ENCODE data around the gene AKAP11. TPM values are rescaled to one million over a fixed set of nuclear protein-coding genes. Genes with fewer than 3 reads are reported as not detected.
"Not testable (repeated sequence)": the region's sequence is repeated elsewhere in the genome, so short reads cannot be mapped to it uniquely, and the experiment has no call there.

Gene AKAP11, protein sequence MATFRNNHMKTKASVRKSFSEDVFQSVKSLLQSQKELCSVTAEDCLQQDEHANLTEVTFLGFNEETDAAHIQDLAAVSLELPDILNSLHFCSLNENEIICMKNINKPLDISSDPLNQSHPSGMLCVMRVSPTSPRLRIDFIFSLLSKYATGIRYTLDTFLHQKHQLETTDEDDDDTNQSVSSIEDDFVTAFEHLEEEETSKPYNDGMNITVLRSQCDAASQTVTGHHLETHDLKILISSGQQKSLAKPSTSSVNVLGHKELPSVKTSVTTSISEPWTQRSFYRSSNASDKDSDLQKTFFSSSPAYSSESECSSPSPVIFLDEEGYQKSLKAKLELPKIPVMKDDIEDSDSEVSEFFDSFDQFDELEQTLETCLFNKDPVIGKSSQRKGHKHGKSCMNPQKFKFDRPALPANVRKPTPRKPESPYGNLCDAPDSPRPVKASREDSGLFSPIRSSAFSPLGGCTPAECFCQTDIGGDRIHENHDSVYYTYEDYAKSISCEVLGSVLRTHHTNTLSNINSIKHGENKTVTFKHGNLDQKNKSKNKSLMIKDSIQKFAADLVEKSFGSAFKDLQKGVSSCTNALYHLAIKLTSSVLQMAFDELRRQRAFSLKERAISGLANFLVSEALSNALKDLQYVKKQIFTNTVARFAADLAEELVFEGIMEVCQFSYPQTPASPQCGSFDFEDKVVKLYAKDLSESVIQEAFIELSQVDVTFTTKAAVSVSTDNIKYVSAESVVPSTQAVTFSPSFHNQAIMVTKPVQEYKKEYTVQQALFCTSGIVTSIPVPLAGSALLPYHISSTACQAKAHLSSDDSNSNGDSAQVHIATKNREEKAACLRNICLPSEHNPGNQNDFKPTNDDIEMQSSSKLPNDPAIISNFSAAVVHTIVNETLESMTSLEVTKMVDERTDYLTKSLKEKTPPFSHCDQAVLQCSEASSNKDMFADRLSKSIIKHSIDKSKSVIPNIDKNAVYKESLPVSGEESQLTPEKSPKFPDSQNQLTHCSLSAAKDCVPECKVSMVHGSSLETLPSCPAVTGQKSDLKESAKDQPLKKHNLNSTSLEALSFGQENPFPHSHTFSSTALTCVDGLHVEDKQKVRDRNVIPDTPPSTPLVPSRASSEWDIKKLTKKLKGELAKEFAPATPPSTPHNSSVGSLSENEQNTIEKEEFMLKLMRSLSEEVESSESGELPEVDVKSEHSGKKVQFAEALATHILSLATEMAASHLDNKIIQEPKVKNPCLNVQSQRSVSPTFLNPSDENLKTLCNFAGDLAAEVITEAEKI (N-terminal part only)
- 1 to 10 TPM; 3.3 to 7.2 (median 6.1) TPM for polyA plus RNA-seq

DNA sequence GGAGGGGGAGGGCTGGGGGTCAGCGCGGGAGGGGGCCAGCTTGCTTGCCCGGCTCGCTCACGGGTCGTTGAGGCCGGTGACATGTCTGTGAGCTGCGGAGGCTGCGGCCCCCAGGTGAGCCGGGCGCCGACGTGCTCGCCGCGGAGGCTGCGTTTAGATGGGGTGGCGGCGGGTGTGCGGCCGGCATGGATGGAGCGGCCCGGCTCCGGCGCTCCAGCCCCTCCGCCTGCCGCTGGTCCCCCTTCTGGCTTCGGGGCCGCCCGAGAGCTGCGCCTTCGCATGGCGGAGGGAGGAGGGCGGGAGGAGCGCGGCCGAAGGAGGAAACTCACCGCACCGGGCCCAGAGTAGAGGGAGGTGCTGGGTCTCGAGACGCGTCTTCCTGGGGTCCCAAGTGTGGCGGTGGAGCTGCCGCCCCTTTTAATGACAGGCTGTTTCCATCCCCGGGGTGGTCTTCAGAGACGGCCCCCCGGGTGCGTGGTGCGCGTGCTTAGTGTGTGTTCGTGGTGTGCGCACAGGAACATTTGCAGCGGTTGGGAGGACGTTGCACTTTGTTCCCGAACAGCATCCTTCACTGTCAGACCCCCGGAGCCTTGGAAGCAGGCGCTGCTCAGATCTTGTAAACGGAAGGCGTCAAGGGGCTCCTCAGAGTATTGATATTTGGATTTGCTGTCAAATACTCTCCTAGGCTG, at the start of gene AKAP11:
Gene AKAP11, plus strand, starts transcription at position 38 of the 689 bp plus-strand sequence. CDS start 14,197 bp downstream, outside the sequence.
- H3K27ac ChIP-seq (ENCODE audit: low read depth, low read length), result peak within 1 kb of the TSS; percentile 29
- WGBS, 3 donors, result 0% methylated on average over 49 to 59 of the region's 59 CpGs

DNA sequence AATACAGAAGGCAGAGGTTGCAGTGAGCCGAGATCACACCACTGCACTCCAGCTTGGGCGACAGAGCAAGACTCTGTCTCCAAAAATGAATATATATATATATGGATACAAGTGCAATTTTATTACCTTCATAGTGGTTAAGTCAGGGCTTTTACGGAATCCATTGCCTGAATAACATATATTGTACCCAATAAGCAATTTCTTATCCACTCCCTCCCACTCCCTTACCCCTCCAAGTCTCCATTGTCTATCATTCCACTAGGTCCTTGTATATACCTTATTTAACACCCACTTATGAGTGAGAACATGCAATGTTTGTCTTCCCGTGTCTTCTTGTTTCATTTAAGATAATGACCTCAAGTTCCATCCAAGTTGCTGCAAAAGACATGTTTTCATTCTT, 48.3 kb upstream of the AKAP11 start:
- 88 to 97% (median 96%) methylated on average over 4 of the region's 4 CpGs for WGBS, 3 donors
- no peak overlapping the region for H3K27ac ChIP-seq (ENCODE audit: low read depth, low read length)

DNA sequence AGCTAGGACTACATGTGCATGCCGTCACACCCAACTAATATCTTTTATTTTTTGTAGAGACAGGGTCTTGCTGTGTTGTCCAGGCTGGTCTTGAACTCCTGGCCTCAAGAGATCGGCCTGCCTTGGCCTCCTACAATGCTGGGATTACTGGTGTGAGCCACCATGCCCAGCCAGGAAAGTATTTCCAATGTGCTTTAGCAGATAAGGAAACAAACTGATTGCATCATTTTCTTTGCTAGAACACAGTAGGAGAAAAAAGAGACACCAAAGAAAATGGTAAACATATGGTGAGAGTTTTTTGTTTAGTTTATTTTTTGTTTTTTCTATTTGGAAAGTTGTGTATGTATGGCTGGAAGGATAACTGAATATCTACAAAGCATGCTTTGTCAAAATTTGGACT, 46.9 kb upstream of the AKAP11 start:
- no peak overlapping the region for H3K27ac ChIP-seq (ENCODE audit: low read depth, low read length)
- WGBS, 3 donors, result 96 to 100% (median 98%) methylated on average over 2 of the region's 2 CpGs

DNA sequence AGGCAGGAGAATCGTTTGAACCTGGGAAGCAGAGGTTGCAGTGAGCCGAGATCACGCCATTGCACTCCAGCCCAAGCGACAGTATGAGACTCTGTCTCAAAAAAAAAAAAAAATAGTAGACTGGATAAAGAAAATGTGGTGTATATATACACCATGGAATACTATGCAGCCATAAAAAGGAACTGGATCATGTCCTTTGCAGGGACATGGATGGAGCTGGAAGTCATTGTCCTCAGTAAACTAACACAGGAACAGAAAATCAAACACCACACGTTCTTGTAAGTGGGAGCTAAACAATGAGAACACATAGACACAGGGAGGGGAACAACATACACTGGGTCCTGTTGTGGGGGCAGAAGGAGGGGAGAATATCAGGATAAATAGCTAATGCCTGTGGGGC, 45.2 kb upstream of the AKAP11 start:
- H3K27ac ChIP-seq (ENCODE audit: low read depth, low read length), result not testable (repeated sequence)
- WGBS, 3 donors, result 94 to 99% (median 96%) methylated on average over 5 of the region's 5 CpGs

DNA sequence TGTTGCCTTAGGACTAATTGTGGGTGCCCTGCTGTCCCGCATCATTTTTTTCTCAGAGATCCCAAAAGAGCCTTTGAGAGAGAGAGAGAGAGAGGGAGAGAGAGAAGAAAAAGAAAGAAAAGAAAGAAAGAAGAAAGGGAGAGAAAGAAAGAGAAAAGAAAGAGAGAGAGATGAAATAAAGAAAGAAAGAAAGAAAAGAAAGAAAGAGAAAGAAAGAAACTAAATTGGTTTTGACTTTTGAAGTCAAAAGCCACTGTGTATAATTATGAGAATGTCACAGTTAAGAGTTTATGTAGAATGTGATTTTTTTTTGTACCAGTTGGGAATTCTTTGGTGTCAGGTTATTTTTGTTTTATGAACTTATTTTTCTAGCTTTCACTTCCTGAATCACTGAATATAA, 43.4 kb upstream of the AKAP11 start:
- no peak overlapping the region for H3K27ac ChIP-seq (ENCODE audit: low read depth, low read length)
- 89 to 98% (median 97%) methylated on average over 1 of the region's 1 CpG for WGBS, 3 donors

DNA sequence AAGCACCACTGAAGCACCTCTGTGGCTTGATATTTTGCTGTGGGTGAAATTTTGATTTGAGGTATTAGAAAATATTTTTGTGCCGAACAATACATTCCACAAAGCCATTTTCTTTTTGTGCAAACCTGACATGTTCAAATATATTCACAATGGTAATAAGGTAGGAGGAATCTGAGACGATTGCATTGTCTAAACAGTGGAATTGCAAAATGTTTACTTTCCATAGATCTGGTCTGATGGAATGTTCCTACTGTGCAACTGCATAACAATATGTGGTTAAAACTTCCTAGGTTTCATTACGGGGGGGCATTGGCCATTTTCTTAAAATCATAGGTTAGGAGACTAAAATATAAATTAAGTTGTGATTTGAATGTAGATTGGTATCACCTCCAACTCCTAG, 42.7 kb upstream of the AKAP11 start:
- H3K27ac ChIP-seq (ENCODE audit: low read depth, low read length), result no peak overlapping the region
- WGBS, 3 donors, result 53 to 91% (median 88%) methylated on average over 3 of the region's 3 CpGs

DNA sequence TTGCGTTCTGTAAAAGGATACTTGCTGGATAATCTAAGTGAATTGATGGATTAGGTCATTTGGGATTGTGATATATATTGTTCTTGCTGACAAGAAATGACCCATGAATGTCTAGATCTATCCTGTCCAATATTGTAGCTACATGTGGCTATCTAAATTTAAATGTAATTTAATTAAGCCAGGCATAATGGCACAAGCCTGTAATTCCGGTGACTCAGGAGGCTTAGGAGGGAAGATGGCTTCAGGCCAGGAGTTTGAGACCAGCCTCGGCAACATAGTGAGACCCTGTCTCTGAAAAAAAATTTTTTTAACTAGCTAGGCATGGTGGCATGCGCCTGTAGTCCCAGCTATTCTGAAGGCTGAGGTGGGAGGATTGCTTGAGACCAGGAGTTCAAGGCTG, 39.3 kb upstream of the AKAP11 start:
- no peak overlapping the region for H3K27ac ChIP-seq (ENCODE audit: low read depth, low read length)
- 92 to 94% (median 93%) methylated on average over 4 of the region's 4 CpGs for WGBS, 3 donors

DNA sequence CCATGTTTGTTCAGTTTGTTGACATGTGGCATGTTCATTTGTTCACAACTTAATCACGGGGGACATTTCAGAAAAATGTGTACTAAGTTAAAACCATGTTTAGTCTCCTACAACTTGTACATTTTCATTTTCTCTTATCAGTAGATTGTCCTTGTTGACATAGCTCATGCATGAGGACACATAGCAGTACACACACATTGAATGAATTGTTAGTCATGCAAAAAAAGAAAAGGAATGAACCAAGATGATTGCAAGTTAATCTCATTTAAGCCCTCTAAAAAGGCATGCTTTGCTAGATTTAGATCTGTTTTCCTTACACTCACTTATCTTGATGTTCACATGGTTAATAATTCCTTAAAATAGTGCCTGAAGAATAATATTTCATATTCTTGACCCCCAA, 38.2 kb upstream of the AKAP11 start:
- no peak overlapping the region for H3K27ac ChIP-seq (ENCODE audit: low read depth, low read length)
- 37 to 93% (median 89%) methylated on average over 1 of the region's 1 CpG for WGBS, 3 donors

DNA sequence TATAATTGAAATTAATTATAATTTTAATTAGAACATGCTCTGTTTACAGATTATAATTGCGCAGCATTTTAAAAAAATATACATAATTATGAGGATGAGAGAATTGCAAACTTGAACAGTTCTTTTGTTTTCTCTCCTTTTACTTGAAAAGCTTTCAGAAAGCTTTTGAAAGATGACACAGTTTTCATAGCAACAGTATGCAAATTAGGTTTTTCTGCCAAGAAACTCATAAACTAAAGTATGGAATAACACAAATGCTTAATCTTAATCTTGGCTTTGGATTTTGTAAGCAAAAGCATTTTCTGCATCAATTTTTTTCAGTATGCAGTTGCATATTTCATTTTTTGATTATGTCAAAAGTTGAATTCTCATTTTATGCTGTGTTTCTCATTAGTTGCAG, 32.8 kb upstream of the AKAP11 start:
- WGBS, 3 donors, result 86 to 95% (median 89%) methylated on average over 1 of the region's 1 CpG
- no peak overlapping the region for H3K27ac ChIP-seq (ENCODE audit: low read depth, low read length)

DNA sequence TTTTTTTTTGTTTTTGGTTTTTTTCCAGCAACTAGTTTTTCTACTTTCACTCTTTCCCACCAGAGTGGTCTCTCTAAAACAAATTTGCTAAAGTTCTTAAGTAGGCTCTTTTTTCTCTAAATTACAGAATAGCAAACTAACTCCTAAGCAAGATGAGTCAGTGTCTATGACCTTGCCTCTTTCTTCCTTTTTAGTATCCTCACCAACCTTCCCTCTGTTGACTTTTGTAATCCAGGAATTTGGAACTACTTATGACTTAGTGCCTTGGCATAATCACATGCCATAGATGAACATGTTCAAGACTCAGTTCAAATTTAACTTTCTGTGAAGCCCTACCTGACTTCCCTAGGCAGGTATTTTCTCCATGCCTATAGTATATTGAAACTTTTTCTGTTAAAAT, 32.3 kb upstream of the AKAP11 start:
- no peak overlapping the region for H3K27ac ChIP-seq (ENCODE audit: low read depth, low read length)

DNA sequence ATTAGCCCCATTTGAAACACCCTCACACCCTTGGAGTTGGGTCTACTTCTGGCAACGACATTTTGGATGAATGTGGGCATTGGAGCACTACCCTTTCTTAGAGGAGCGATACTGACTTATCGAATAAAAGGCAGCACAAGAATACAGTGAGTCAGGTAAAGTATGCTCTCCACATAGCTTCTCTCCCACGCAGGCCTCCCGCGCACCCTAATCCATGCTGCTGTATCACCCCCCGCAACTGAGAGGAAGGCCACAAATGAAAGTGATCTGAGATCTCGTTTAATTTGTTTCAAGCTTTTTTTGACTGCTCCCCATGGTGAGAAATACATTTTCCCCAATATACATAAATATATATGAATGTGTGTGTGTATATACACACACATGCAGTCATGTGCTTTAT, 25.4 kb upstream of the AKAP11 start:
- H3K27ac ChIP-seq (ENCODE audit: low read depth, low read length), result no peak overlapping the region
- WGBS, 3 donors, result 91 to 97% (median 93%) methylated on average over 8 of the region's 8 CpGs

DNA sequence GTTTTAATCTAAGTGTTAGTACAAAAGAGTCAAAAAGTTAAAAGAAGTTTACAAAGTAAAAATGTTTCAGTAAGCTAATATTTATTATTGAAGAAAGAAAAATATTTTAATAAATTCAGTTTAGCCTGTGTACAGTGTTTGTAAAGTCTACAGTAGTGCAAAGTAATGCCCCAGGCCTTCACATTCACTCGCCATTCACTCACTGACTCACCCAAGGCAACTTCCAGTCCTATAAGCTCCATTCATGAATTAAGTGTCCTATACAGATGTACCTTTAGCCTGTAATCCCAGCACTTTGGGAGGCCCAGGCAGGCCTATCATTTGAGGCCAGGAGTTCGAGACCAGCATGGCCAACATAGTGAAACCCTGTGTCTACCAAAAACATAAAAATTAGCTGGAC, 24.1 kb upstream of the AKAP11 start:
- 93 to 97% (median 97%) methylated on average over 2 of the region's 2 CpGs for WGBS, 3 donors
- no peak overlapping the region for H3K27ac ChIP-seq (ENCODE audit: low read depth, low read length)

DNA sequence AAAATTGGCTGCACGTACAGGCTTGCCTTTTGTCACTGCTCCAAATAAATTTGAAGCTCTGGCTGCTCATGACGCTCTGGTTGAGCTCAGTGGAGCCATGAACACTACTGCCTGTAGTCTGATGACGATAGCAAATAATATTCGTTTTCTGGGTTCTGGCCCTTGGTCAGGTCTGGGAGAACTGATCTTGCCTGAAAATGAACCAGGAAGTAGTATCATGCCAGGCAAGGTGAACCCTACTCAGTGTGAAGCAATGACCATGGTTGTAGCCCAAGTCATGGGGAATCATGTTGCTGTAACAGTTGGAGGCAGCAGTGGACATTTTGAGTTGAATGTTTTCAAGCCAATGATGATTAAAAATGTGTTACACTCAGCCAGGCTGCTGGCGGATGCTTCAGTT, 16.1 kb upstream of the AKAP11 start:
- no peak overlapping the region for H3K27ac ChIP-seq (ENCODE audit: low read depth, low read length)
- WGBS, 3 donors, result 70 to 76% (median 76%) methylated on average over 5 of the region's 5 CpGs

DNA sequence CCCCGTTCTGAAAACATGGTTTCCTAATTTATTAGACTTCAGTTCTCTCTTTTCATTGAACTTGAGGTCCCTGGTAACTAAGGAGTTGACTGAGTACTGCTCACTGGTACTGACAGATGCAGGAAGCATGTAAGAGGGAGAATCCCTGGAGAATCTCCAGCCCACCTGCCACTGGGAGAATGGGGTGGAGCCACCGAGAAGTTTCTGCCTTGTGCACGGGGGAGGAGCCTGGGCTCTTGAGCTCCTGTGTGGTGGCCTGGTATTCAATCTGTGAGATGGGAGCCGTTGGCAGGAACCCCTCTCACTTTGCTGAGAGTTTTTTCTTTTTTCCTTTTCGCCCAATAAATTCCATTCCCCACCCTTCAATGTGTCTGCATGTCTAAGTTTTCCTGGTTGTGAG, 13.2 kb upstream of the AKAP11 start:
- 69 to 78% (median 71%) methylated on average over 5 of the region's 5 CpGs for WGBS, 3 donors

DNA sequence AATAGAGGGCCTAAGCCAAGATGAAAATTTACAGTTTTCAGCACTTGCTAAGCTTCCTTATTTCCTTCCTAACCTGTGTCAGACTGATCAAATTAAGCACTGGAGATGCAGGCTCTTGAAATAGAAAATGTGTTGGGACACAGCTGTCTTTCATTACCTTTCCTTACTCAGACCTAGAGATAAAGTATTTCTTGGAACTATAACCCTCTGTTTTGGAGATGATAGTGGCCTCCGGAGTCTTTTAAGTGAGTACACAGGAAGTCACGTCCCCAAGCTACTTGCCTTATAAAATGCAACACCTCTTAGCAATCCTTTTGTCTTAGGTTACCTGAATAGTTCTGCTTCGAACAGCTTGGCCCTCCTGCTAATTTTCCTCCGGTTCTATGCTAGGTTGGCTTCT, 12.4 kb upstream of the AKAP11 start:
- H3K27ac ChIP-seq (ENCODE audit: low read depth, low read length), result no peak overlapping the region
- whole genome bisulfite sequencing, 3 donors, result 70 to 82% (median 76%) methylated on average over 4 of the region's 4 CpGs

More for the DNA sequence above, 13.2 kb upstream of the AKAP11 start:
- no peak overlapping the region for H3K27ac ChIP-seq (ENCODE audit: low read depth, low read length)

DNA sequence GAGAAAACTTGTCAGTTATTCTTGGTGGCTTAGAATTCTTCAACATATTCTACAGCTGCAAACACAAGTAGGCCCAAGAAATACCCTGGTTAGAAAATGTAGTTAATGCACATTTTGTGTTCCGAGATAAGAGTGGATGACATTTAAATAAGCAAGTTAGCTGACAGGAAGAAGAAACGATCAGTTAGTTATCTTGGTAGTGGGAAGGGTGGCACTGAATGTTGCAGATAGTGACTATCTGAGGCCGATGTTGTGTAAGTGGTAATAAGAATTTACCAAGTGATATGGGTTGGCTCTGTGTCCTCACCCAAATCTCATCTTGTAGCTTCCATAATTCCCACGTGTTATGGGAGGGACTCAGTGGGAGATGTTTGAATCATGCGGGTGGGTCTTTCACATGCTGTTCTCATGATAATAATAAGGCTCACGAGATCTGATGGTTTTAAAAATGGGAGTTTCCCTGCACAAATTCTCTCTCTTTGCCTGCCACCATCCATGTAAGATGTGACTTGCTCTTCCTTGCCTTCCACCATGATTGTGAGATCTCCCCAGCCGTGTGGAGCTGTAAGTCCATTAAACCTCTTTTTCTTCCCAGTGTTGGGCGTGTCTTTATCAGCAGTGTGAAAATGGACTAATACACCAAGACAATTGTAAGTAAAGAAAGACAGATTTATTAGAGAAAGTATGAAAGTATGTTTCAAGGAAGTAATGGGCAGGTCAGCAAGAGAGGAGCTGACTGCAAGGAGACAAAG, 10.9 kb upstream of the AKAP11 start:
- H3K27ac ChIP-seq (ENCODE audit: low read depth, low read length), result no peak overlapping the region
- WGBS, 3 donors, result 89 to 92% (median 92%) methylated on average over 8 of the region's 8 CpGs

DNA sequence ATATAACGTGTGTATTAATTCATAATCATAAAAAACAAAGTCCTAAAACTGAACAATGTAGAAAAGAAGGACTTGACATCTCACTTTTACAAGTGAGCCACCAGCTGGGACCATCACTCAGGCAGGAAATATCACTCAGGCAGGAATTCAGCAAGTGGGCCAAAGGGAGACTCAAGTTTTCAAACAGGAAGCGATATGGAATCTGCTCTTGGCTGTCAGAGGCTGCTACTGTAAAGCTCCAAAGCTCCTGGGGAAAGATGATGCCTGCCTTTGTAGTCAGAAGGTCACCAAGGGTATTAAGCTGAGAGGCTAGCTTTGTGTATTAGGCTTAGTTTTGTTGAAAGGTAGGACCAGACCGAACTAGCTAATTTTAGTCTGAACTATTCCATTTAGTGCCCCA, 5.5 kb upstream of the AKAP11 start:
- 52 to 71% (median 63%) methylated on average over 3 of the region's 3 CpGs for WGBS, 3 donors
- no peak overlapping the region for H3K27ac ChIP-seq (ENCODE audit: low read depth, low read length)
